ENCODE results near the gene HCN2. TPM values are rescaled to one million over a fixed set of nuclear protein-coding genes. Genes with fewer than 3 reads are reported as not detected.

Gene HCN2
- total RNA-seq, 2 donors from 2014 or later = 0.14 to 8.5 TPM

DNA sequence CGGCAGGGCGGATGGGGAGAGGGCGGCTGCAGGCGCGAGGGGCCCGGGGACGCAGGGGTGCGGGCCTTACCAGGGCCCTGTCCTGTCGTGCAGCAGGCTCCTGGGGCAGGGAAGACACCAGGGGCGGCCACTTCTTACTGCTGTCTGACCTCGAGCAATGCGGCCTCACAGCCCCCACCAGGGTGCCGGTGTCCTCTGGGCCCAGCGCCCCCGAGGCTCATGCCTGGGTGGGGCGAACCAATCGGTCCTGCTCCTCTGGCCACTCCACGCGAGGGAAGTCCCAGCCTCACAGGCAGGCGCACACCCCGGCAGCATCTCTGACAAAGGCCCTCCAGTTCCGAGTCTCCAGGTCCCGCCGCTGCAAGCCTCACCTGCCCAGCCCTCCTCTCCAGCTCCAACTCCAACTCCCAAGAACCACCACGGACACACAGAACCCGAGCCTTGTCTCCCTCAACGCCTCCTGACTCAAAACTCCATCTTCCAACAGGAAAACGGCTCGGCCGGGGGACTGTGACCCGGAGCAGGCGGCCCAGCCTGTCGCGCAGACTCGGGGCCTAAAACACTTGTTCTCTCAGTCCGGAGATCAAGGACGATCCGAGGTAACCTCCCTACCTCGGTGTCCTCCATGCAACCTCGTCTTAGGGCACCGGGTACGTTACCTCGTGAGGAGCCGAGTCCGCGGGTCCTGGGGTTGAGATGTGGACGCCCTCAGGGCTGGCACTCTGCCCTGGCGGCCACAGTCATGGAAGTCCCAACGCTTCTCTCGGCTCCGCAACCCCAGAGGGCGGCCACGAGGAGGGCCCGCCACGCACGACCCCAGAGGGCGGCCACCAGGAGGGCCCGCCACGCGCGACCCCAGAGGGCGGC, 56.5 kb downstream of the HCN2 start:
- Histone ChIP-seq H3K4me1 (replicated peaks) (no peaks in the 10 kb centered on the region), H3K27ac (no peak overlapping the region), H3K27me3 (replicated peaks; ENCODE audit: insufficient read depth) (no peaks in the 10 kb centered on the region), H3K9me3 (no peaks in the 10 kb centered on the region), H3K4me3 (no peak overlapping the region), H3K36me3 (no peaks in the 10 kb centered on the region)
- WGBS = 93% methylated on average over 54 of the region's 62 CpGs
- DNase-seq (ENCODE audit: low spot score) = no peak
- intact Hi-C loops (cut with DNase I) = loop anchor here (2.0 kb wide), 1 partner anchor 63 kb away; no protein-coding TSS in a partner anchor
- TF ChIP-seq POLR2AphosphoS5 (IDR thresholded peaks at IDR 0.05) = no peak
- no peak for TF ChIP-seq POLR2A (IDR thresholded peaks at IDR 0.05)
- TF ChIP-seq, protein P1, sequence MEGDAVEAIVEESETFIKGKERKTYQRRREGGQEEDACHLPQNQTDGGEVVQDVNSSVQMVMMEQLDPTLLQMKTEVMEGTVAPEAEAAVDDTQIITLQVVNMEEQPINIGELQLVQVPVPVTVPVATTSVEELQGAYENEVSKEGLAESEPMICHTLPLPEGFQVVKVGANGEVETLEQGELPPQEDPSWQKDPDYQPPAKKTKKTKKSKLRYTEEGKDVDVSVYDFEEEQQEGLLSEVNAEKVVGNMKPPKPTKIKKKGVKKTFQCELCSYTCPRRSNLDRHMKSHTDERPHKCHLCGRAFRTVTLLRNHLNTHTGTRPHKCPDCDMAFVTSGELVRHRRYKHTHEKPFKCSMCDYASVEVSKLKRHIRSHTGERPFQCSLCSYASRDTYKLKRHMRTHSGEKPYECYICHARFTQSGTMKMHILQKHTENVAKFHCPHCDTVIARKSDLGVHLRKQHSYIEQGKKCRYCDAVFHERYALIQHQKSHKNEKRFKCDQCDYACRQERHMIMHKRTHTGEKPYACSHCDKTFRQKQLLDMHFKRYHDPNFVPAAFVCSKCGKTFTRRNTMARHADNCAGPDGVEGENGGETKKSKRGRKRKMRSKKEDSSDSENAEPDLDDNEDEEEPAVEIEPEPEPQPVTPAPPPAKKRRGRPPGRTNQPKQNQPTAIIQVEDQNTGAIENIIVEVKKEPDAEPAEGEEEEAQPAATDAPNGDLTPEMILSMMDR (IDR thresholded peaks at IDR 0.05) = no peak

DNA sequence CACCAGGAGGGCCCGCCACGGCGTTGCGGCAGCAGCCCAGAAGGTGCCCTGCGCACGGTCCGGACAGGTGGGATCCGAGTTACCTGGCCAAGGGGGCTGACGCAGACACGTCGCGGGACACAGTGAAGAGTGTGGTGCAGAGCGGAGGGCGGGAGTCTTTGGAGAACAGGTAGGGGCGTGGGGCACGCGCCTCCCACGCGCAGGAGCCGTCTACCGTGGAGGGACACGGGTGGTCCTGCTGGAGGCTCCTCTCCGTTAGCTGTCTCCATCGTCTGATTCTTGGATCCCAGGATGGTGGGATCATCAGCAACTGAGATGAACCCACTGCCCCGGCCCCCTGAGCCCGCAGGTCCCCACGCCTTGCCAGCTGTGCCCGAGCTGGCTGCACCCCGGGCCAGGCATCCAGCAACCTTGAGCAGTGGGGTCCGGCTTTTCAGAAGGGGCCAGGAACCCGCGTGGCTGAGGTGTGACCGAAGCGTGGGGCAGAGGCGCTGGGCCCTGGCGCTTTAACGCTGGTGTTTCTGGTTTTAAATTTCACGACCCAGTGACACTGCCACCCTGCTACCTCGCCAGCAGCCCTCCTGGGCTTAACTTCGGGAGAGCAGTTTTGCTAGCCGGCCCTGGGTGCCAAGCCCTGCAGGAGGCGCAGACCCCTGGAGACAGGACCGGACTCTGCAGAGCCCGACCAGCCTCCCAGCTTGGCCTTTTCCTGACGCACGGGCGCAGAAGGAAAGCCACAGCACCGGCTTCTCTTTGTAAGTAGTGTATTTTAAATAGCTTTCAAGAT, 57.3 kb downstream of the HCN2 start:
- peaks cover 0 to 6% of the 10 kb centered on the region in 2 donors for H3K36me3 ChIP-seq
- DNase-seq (ENCODE audit: low spot score) = no peak
- TF ChIP-seq POLR2A (IDR thresholded peaks at IDR 0.05) (no peak), POLR2AphosphoS5 (IDR thresholded peaks at IDR 0.05) (no peak)
- TF ChIP-seq, protein P1 (IDR thresholded peaks at IDR 0.05) = no peak
- H3K27ac ChIP-seq = no peak overlapping the region
- no peaks in the 10 kb centered on the region for H3K9me3 ChIP-seq
- no peaks in the 10 kb centered on the region for H3K4me1 ChIP-seq (replicated peaks)
- no peak overlapping the region for H3K4me3 ChIP-seq
- WGBS = 91% methylated on average over 48 of the region's 48 CpGs
- no peaks in the 10 kb centered on the region for H3K27me3 ChIP-seq (replicated peaks; ENCODE audit: insufficient read depth)
- intact Hi-C loops (cut with DNase I) = loop anchor here (2.0 kb wide), 1 partner anchor 64 kb away; no protein-coding TSS in a partner anchor

DNA sequence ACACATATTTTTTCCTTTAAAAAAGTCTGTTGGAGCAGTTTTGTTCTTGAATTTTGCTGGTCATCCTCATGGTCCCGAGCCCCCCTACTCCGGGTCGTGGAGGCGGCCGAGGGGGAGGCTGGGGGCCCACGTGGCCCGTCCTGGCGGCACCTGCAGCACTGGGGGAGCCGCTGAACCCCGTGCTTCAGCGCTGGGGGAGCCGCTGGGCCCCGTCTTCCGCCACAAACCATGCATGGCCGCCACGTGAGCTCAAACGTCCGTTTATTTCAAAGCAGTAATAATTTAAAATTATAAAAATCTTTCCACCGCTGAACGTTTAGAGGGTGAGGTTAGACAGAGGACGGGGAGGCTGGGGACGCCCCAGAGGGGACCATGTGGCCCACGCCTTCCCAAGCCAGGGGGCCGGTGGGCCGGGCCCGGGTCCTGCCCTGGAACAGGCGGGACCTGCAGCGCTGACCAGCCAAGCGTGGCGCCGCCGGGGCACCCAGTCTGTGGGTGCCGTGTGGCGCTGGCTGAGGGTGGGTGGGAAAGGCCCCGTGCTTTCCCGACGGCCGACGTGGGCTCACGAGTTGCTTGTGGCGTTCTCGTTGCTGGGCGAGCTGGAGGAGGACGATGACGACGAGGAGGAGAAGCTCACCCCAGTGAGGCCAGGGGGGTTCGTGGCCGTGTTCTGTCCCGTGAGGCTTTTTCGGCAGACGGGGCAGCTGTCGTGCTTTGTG, 58.0 kb downstream of the HCN2 start:
- H3K9me3 ChIP-seq = no peaks in the 10 kb centered on the region
- 91% methylated on average over 52 of the region's 52 CpGs for WGBS
- no peak overlapping the region for H3K27ac ChIP-seq
- H3K27me3 ChIP-seq (replicated peaks; ENCODE audit: insufficient read depth) = no peaks in the 10 kb centered on the region
- H3K36me3 ChIP-seq = peaks cover 0 to 6% of the 10 kb centered on the region in 2 donors
- TF ChIP-seq, protein P1 (IDR thresholded peaks at IDR 0.05) = no peak
- no peak for TF ChIP-seq POLR2AphosphoS5 (IDR thresholded peaks at IDR 0.05)
- TF ChIP-seq POLR2A (IDR thresholded peaks at IDR 0.05) = no peak
- intact Hi-C loops (cut with DNase I) = loop anchor here (2.0 kb wide), 1 partner anchor 65 kb away; no protein-coding TSS in a partner anchor
- no peak for DNase-seq (ENCODE audit: low spot score)
- no peaks in the 10 kb centered on the region for H3K4me1 ChIP-seq (replicated peaks)
- no peak overlapping the region for H3K4me3 ChIP-seq

DNA sequence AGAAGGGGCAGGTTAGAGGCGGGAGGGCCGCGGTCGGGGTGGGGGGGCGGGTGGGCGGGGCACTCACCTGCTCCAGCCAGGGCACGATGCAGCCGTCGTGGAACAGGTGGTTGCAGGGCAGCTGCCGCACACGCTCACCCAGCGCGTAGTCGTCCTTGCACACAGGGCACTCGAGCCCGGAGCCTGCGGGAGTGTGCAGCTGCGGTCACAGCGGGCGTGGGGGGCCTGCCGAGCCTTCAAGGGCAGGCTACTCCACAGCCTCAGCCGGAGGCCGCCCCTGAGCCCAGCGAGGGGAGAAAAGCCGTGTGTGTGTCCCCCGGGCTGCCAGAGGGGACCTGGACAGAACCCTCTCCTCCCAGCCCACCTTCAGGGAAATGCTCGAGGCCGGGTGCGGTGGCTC, 58.6 kb downstream of the HCN2 start:
- TF ChIP-seq POLR2AphosphoS5 (IDR thresholded peaks at IDR 0.05) (no peak), POLR2A (IDR thresholded peaks at IDR 0.05) (no peak)
- TF ChIP-seq, protein P1 (IDR thresholded peaks at IDR 0.05) = no peak
- H3K4me3 ChIP-seq = no peak overlapping the region
- intact Hi-C loops (cut with DNase I) = no loop called here
- DNase-seq (ENCODE audit: low spot score) = no peak
- H3K9me3 ChIP-seq = no peaks in the 10 kb centered on the region
- H3K36me3 ChIP-seq = peaks cover 0 to 6% of the 10 kb centered on the region in 2 donors
- H3K4me1 ChIP-seq (replicated peaks) = no peaks in the 10 kb centered on the region
- no peak overlapping the region for H3K27ac ChIP-seq
- 87% methylated on average over 26 of the region's 29 CpGs for WGBS
- no peaks in the 10 kb centered on the region for H3K27me3 ChIP-seq (replicated peaks; ENCODE audit: insufficient read depth)

Measured in prostate gland (tissue), 2 donors.